CD4-positive, alpha-beta T cell treated with Interleukin-17A for 4 hours (primary cell): ENCODE data around the gene CEACAM18.
"Not testable (repeated sequence)": the region's sequence is repeated elsewhere in the genome, so short reads cannot be mapped to it uniquely, and the experiment has no call there.

Source experiments
- DNase-seq: peaks from one replicate; pipeline ENCODE4 v3.0.0-alpha.2; 2020; ENCODE audit warnings: mixed read lengths

Gene CEACAM18

DNA sequence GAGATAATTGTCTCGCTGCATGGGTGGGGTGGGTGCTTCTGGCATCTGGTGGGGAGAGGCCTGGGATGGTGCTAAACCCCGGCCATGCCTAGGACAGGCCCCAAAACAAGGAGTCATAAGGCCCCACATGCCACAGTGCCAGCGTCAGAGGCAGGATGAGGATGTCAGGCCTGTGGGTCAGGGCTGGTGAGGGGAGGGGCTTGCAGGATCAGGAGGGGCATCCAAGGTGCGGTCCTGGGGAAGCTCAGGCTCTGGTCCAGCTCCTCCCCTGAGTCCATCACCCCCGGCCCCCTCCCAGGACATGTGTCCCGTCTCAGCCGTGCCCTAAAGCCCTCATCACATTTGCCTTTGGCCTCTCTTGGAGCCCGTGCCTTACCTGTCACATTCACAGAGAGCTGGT lies 22.6 kb downstream of the CEACAM18 start:
- not testable (repeated sequence) for DNase-seq

DNA sequence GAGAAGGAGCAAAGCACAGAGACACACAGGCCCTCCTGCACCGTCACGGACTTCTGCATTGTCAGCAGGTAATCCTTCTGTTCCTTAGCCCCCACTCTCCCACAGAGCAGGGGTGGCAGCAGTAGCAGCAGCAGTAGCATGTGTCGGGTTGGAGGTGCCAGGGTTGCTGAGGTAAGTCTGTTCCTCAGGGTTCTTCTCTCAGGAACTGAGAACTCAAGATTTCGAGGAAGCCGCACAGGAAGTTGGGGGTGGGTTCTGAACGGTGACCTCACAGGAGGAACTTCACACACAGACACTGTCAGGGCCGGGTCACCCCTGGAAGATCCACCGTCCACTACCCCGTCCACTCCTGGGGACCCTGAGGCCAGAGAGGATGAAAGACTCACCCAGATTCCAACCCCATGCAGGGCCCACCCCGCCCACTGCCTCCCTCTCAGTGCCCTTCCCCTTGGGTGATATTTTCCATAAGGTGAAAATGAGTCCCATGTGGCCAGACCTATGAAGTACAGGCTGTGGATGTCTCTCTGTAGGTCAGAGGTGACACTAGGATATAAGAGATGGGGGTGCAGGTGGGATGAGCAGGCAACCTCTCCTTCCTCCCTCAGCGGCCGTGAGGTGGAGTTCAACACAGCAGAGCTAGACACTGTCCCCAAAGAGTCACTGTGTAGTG lies 23.4 kb downstream of the CEACAM18 start, which contains the start of gene SIGLEC12:
Gene SIGLEC12 (minus strand): TSS at position 207 of the 670 bp plus-strand sequence. CDS start 67 bp downstream, at position 140.
- peak; percentile 4 for DNase-seq

- DNase-seq = no peak
These were observed 25.0 kb downstream of the CEACAM18 start for GRCh38 chr19:51503286-51503817.

DNA sequence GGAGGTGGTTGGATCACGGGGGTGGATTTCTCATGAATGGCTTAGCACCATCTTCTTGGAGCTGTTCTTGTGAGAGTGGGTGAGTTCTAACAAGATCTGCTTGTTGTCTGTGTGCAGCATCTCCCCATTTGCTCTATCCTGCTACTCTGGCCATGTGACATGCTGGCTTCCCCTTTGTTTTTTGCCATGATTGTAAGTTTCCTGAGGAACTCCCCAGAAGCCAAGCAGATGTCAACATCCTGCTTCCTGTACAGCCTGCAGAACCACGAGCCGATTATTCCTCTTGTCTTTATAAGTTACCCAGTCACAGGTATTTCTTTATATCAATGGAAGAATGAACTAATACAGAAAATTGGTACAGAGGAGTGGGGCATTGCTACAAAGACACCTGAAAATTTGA lies 25.6 kb downstream of the CEACAM18 start:
- DNase-seq = no peak

DNA sequence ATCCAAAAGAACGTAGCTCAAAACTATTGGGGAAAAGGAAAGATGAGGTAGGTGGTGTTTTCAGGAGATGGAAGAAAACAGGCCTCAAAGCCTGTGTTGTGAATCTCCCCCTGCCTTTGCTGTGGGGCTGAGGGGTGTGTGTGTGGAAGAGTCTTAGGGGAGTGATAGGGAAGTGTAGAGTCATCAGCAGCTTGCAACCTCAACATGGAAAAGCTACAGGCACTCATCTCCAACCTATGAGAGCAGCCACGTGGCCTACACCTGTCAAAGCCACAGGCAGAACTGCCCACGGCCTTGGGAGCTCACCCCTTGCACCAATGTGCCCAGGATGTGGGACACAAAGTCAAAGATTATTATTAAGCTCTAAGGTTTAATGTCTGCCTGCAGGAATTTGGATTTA lies 27.6 kb downstream of the CEACAM18 start:
- no peak for DNase-seq

DNA sequence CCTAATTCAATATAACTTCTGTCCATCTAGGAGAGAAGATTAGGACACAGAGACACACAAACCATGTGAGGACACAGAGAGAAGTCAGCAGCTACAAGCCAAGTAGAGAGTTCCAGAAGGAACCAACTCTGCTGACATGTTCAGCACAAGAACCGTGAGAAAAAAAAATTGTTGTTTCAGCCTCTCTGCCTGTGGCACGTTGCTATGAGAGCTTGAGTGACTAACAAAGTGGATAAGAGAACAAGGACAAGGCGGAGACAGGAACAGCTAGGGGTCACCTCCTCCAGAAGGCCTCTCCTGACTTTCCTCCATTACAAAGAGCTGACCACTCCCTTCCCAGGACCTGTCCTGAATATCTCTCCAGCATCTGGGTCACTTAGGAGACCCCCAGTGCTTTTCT lies 28.9 kb downstream of the CEACAM18 start:
- DNase-seq = no peak

DNA sequence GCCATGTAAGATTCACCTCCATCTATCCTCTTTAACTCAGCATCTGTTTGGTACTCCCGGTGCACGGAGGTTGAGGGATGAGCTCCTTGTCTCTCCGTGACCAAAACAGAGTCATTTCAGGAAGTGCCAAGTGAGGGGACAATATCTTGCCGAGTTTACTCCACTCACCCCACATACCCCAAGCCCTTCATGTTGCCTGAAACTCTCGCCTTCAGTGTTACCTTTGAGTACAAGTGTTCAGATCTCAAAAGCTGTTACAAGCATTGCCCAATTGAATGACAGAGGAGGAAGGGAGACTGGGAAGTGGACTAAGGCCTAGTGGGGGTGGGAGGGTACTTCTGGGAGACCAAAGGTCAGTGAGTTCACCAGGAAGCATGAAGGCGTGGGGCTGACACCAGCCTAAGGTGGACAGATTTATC lies 29.3 kb downstream of the CEACAM18 start:
- no peak for DNase-seq

DNA sequence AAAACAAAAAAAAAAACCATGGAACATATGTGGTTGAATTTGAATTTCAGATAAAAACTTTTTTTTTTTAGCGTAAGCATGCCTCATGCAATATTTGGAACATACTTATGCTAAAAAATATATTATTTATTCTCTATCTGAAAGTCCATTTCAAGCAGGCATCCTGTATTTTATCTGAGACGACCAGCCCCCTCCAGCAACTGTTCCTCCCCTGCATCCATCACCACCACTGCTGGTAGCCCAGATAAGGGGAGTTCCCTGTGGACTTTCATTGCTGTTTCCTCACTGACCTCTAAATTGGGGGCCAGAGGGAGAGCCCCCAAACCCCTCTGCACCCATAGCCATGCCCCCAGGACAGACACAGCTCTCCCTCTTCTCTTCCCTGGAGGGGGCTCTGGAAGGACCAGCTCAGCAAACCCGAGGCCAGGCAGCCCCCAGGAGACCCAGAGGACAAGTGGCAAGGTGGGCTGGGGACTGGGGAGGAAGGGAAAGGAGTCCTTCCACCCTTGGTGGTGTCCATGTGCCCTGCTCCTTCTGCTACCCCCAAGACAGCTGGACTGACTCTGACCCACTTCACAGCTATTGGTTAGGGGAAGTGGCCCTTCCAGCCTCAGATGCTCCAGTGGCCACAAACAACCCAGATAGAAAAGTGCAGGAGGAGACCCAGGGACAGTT lies 29.9 kb downstream of the CEACAM18 start:
- DNase-seq = no peak

DNA sequence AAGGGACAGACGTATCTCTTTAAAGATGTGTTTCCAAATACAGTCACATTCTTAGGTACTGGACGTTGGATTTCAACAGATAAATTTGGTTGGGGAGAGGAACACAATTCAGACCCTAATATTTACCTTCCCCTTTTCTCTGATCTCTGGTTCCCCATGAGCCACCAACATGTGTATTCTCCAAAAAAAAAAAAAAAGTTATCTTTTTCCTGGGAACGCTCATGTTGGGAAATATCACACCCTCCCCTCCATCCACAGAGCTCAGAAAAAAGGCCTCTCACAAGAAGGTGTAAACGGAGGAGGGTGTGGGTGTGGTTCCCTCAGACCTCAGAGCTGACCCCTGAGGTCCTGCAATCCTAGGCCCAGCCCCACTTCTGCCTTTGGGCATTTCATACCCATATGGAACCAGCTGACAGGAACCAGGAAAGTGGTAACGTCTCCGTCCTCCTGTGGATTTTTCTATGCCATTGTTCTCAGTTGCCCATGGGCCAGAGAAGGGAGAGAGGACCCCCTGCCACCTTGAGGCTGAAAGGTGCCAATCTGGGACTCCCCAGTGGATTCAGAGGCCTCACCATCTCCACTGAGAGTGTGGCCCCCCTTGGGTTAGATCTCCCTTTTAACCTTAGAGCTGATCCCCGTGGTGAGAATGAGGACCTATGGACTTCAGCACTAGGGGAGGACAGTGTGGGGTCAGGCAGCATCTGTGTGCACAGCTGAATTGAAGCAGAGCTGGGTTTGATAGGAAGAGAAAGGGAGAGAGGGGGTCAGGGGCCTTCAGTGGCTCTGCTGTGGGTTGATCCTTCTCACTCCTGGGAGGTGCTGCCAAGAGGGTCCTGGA lies 31.7 kb downstream of the CEACAM18 start:
- DNase-seq = no peak

DNA sequence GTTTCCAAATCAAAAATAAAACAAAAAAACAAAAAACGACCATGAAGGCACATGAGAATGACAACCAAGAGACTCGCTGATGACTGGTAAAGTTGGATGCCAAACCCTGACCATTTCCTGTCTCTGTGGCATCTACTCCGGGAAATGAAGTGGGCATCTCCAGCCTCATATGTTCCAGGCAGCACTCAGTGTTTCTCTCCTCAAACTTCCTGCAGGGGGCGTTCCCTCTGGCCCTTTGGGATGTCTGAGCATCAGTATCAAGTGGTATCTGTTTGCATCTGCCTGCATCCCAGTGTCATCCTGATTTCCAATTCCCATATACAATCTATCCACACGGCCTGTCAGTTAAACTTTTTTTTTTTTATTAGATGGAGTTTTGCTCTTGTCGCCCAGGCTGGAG lies 33.0 kb downstream of the CEACAM18 start:
- DNase-seq = no peak

- no peak for DNase-seq
These were observed 35.6 kb downstream of the CEACAM18 start for GRCh38 chr19:51513968-51514367.

DNA sequence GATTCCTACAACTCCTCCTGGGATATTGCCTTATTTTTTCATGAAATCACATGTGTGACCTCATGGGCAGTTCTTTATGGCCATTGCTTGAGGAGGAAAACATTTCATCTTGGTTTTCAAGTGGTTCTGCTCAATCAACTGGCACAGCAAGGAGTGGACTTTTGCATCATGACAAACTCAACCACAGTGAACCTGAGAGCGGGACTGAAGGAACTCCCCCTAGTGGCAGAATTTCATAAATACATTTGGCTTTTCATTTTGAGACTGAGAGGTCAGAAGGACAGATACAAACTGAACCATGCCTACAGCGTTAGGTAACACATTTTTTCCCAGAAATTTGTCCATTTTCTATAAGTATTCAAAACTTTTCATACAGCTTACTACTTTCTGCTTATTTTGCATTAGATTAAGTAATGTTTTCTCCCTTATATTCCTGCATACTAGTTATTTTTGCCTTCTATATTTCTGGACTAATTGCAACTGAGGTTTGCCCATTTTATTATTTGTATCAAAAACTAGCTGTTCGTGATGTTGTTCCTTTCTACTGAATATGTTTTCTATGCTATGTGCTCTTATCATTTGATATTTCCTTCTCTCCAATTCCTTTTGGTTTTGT lies 36.6 kb downstream of the CEACAM18 start:
- peak; percentile 22 for DNase-seq

DNA sequence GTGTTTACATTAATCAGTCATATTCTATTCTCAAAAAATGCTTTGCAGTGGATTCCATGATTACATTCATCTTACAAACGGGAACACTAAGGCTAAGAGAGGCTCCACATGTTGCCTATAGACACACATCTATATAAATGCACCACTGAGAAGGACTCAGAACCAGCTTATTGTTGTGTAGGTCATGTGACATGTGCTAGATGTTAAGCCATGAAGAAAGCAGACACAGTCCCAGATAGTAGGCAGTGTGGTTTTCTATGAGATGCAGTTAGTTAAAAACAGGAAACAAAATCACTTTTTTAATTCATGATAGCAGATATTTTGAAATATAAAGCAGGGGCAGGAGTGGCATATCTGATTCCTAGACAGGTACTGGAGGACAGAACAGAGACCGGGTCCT lies 42.4 kb downstream of the CEACAM18 start:
- no peak for DNase-seq

GRCh38 chr19:51521357-51521756 lies 43.0 kb downstream of the CEACAM18 start:
- DNase-seq = no peak

DNA sequence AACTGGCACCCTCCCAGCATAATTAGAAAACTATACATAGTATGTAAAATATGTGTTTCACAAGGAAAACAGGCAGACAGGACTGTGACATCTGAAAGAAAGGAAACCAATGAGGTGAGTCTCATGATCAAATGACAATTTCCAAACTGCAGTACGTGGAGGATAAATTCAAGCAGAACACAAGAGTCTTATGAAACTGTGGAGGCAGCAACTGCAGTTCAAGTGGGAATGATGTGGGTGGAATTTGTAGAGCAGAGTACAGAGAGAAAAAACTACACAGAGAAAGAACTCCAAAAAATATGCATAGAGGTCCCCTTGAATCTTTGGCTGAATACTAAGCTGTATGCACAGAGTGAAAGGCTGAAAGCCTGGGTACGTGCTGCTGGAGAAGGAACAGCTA lies 43.4 kb downstream of the CEACAM18 start:
- DNase-seq = no peak

DNA sequence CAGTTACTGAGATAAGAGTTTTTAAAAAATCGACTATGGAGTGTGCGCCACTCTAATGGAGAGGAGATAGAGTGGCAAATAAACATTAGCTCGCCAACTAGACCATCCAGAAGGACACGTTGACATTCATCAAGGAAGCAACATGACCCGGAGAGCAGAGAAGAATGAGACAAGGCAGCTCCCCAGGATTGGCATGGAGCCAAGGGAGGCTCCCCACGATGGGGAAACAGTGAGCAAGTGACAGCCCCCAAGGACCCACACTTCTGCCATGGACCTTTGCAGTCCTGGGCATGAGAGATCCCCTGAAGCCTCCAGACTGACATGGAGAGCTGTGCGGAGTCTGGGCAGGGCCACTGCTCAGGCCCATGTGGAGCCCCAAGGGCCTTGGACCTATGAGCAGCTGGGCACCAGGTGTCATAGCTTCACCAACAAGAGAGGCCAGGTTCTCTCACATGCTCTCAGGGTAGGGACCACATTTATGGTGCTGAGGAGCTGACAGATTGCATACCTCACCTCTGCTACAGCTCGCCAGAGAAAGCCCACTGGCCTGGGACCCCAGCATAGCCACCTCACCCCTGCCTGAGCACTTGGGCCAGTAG lies 46.4 kb downstream of the CEACAM18 start:
- no peak for DNase-seq

DNA sequence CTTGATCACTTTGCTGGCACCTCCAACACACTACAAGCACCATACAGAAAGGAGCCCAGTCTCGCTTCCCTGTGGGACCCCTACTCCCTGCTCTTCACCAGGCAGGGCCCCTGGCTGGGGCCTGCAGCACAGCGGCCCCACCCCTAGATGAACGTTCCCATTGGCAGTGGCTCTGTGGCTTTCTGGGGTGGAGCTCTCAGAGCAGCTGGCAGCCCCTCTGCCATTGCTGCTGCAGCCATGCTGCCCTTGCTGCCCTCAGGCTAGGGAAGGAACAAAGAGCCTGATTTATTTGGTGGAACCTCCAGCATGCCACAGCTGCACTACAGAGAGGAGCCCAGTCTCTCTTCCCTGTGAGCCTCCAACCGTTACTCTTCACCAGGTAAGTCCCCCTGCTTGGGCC lies 47.3 kb downstream of the CEACAM18 start:
- DNase-seq = no peak

DNA sequence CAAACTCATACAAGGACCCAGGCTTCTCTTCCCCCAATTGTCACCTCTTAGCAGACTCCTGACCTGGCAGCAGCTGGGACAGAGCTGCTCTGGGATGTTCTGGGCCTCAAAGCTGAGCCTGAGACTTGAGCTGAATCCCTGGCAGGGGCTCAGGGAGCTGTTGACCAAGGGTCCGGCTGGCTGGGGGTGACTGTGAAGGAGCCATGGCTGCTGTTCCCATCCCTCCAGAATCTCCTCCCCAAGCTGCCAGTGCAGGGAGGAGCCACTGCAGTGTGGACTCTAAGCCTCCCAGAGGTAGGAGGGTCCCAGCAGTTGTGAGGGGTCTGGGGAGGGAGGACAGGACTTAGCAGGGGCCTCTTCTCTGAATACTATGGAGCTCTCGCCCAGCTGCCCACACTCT lies 51.0 kb downstream of the CEACAM18 start:
- no peak for DNase-seq

DNA sequence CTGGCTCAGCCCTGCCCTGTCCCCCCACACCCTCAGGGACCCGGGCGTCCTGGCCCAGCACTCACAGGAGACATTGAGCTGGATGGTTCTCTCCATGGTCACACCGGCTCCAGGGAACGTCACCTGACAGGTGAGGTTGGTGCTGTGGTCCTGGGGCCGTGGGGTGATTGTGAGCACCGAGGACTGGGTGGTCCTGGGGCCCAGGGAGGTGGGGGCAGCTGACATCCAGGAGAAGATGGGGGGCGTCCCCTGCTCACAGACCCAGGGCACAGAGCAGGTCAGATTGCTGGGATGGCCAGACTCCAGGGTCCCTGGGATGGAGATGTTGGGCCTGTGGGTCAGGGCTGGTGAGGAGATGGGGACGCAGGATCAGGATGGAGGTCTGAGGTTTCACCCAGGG lies 52.3 kb downstream of the CEACAM18 start:
- DNase-seq = no peak

DNA sequence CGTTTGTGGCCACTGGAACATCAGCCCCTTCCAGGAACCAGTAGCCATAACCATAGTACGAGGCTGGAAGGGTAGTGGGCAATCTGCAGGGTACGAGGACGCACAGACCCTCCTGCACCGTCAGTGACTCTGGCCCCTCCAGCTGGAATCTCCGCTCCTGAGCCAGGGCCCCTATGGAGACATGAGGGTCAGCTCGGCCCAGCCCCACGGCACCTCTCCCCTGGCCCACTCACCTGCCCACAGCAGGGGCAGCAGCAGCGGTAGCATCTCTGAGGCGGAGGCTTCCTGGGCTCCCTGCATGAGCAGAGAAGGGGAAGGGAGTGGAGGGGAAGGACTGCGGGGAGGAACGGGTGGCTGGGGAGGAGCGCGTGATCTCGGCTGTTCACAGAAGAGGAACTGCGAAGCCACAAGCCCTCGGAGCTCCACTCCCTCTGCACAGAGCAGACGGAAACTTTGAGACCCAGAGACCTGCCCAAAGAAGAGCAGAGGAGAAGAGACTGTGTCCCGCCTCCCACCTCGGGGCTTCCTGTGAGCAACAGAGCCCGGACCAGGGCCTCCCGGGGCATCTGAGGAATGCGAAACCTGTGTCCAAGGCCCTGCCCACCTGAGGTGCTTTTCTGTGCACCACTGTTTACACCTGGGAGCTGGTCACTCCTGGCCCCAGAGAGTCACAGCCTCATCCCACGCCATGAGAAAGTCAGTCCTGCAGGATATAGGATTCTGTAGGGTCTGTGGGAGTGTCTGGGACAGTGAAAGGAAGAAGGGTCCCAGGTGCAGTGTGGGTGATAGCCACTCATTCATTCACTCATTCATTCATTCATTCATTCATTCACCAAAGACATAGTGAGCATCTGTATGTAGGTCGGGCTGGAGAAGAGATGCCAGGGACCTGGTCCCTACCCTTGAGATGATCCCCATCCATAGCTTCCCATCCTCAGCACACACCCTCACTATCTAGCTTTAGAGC lies 53.3 kb downstream of the CEACAM18 start, which contains the start of gene SIGLEC6:
Gene SIGLEC6 (minus strand): TSS at position 322 of the 967 bp plus-strand sequence. CDS start 22 bp downstream, at position 300.
- DNase-seq = no peak

GRCh38 chr19:51535535-51535934 lies 57.2 kb downstream of the CEACAM18 start:
- DNase-seq = no peak
